Medulla oblongata (tissue), 1 donor: ENCODE measurements around the gene ABHD17B.
"Not testable (repeated sequence)": the region's sequence is repeated elsewhere in the genome, so short reads cannot be mapped to it uniquely, and the experiment has no call there.

ENCODE experiments used
- DNase-seq: peaks from one replicate; pipeline ENCODE4 v3.0.0-alpha.2; 2015; ENCODE audit errors: extremely low spot score

Gene ABHD17B

GRCh38 chr9:71911061-71911907 is at the start of gene ABHD17B, which contains the start of gene C9orf85:
Gene ABHD17B, minus strand, starts transcription at chr9:71911193. Its CDS starts 36,113 bp downstream, at chr9:71875080.
Gene C9orf85, plus strand, starts transcription at chr9:71911639. Its CDS starts 96 bp downstream, at chr9:71911735.
- DNase-seq: peak; percentile 100

- no peak for DNase-seq
These were observed 44.4 kb upstream of the ABHD17B start for GRCh38 chr9:71955300-71955915.

- not testable (repeated sequence) for DNase-seq
These were observed 43.7 kb upstream of the ABHD17B start for GRCh38 chr9:71954652-71955051.

- DNase-seq: peak; percentile 58
These were observed 33.9 kb upstream of the ABHD17B start for GRCh38 chr9:71944754-71945375.

- peak; percentile 21 for DNase-seq
These were observed 31.1 kb upstream of the ABHD17B start for GRCh38 chr9:71941998-71942567.

- DNase-seq: no peak
These were observed 30.1 kb upstream of the ABHD17B start for GRCh38 chr9:71941060-71941568.

GRCh38 chr9:71937898-71938297 is 26.9 kb upstream of the ABHD17B start:
- peak; percentile 22 for DNase-seq

- peak; percentile 69 for DNase-seq
These were observed 26.2 kb upstream of the ABHD17B start for GRCh38 chr9:71937070-71937625.

- DNase-seq: no peak
These were observed 25.1 kb upstream of the ABHD17B start for GRCh38 chr9:71936066-71936465.

- DNase-seq: no peak
These were observed 20.2 kb upstream of the ABHD17B start for GRCh38 chr9:71931166-71931565.

- no peak for DNase-seq
These were observed 18.9 kb upstream of the ABHD17B start for GRCh38 chr9:71929791-71930440.

- DNase-seq: no peak
These were observed 18.2 kb upstream of the ABHD17B start for GRCh38 chr9:71929223-71929622.

GRCh38 chr9:71928806-71929205 is 17.8 kb upstream of the ABHD17B start:
- no peak for DNase-seq

GRCh38 chr9:71928376-71928775 is 17.4 kb upstream of the ABHD17B start:
- DNase-seq: no peak

GRCh38 chr9:71925834-71926233 is 14.8 kb upstream of the ABHD17B start:
- DNase-seq: no peak

- DNase-seq: no peak
These were observed 13.6 kb upstream of the ABHD17B start for GRCh38 chr9:71924576-71924975.

- DNase-seq: no peak
These were observed 10.3 kb upstream of the ABHD17B start for GRCh38 chr9:71921190-71921814.

- no peak for DNase-seq
These were observed 9.6 kb upstream of the ABHD17B start for GRCh38 chr9:71920456-71921189.

- no peak for DNase-seq
These were observed 7.4 kb upstream of the ABHD17B start for GRCh38 chr9:71918419-71918818.
